ENCODE data around the gene C6orf89. TPM values are rescaled to one million over a fixed set of nuclear protein-coding genes. Genes with fewer than 3 reads are reported as not detected.

The C6orf89 gene
- total RNA-seq, 1 experiment from 2014 or later = 11.8 TPM

GRCh38 chr6:36976007-36976264 is 90.2 kb downstream of the C6orf89 start:
- Histone ChIP-seq H2BK15ac (ENCODE audit: low read depth, low read length) (no peak overlapping the region), H3K27ac (ENCODE audit: insufficient read length, low read depth, low read length) (no peak overlapping the region), H3K4me1 (ENCODE audit: insufficient read depth, low read length) (no peaks in the 10 kb centered on the region), H4K20me1 (ENCODE audit: control insufficient read depth, insufficient read depth, insufficient read length) (no peaks in the 10 kb centered on the region), H3K23me2 (ENCODE audit: insufficient read length, low read depth, low read length, poor library complexity, severe bottlenecking) (no peaks in the 10 kb centered on the region), H3K23ac (ENCODE audit: insufficient read length, low read depth, low read length) (no peak overlapping the region), H3K4ac (ENCODE audit: low read depth, low read length) (no peak overlapping the region), H3K27me3 (ENCODE audit: insufficient read depth, low read length) (no peaks in the 10 kb centered on the region), H3K79me1 (ENCODE audit: insufficient read depth, low read depth, low read length, poor library complexity, severe bottlenecking) (peaks cover 3% of the 10 kb centered on the region), H2AFZ (ENCODE audit: low read length) (no peak overlapping the region), H3K18ac (ENCODE audit: insufficient read length, low read depth, low read length) (no peak overlapping the region), H2BK5ac (ENCODE audit: insufficient read length, low read length) (no peak overlapping the region), H2BK20ac (ENCODE audit: low read depth, low read length, poor library complexity, severe bottlenecking) (no peak overlapping the region), H3K9me3 (ENCODE audit: control insufficient read depth, low read depth, low read length) (no peaks in the 10 kb centered on the region), H4K8ac (replicated peaks; ENCODE audit: insufficient read length, low read depth, low read length) (no peak overlapping the region), H3K9ac (ENCODE audit: extremely low read depth, insufficient read length, low read length) (no peak overlapping the region), H2AK5ac (ENCODE audit: insufficient read length, low read length) (no peak overlapping the region), H4K91ac (ENCODE audit: insufficient read length, low read depth, low read length) (no peak overlapping the region), H4K5ac (ENCODE audit: insufficient read length, low read depth, low read length) (no peak overlapping the region), H3K4me2 (ENCODE audit: insufficient read depth, insufficient read length, low read length) (no peak overlapping the region), H3K56ac (ENCODE audit: insufficient read length, low read depth, low read length) (no peak overlapping the region), H3K79me2 (ENCODE audit: insufficient read depth, low read length) (peaks cover 10% of the 10 kb centered on the region; the same call in 1 of the 2 replicates), H3K14ac (ENCODE audit: insufficient read depth, low read length) (no peak overlapping the region), H3T11ph (ENCODE audit: low read length) (no peak overlapping the region), H2BK120ac (ENCODE audit: low read depth, low read length, poor library complexity, severe bottlenecking) (no peak overlapping the region), H2BK12ac (ENCODE audit: insufficient read length, low read depth, low read length) (no peak overlapping the region)
- DNase-seq = no peak
- Mint-ChIP-seq H3K9me3 (no peaks in the 10 kb centered on the region), H3K27me3 (ENCODE audit: low read depth) (no peaks in the 10 kb centered on the region), H3K36me3 (ENCODE audit: insufficient read depth in 1 of 3, low read depth in 3 of 3) (peaks cover 52 to 84% (median 79%) of the 10 kb centered on the region in 3 experiments; a peak in 6 of 7 replicates), H3K4me1 (peaks cover 13 to 15% of the 10 kb centered on the region in 2 experiments), H3K4me3 (no peak overlapping the region), H3K27ac (no peak overlapping the region)
- no CpG with 5 or more reads among the region's 4 CpGs for WGBS (ENCODE audit: extremely low coverage, insufficient read length, low lambda C conversion rate)
- TF ChIP-seq CTCF (conservative IDR thresholded peaks at IDR 0.05) = no peak

Data from H9 (cell line).